HUDEP-2 (cell line): ENCODE measurements around the gene NIPBL.
A peak's percentile ranks its signal among the peaks of the same experiment; 100 is the strongest.
"Not testable (repeated sequence)": the region's sequence is repeated elsewhere in the genome, so short reads cannot be mapped to it uniquely, and the experiment has no call there.

ENCODE experiments used
- DNase-seq, 76 experiments: peaks; one replicate each; lab custom pipeline; 2025; ENCODE audit not compliant: unreplicated experiment in 76 of 76; lab: John Stamatoyannopoulos, UW

The NIPBL gene

DNA sequence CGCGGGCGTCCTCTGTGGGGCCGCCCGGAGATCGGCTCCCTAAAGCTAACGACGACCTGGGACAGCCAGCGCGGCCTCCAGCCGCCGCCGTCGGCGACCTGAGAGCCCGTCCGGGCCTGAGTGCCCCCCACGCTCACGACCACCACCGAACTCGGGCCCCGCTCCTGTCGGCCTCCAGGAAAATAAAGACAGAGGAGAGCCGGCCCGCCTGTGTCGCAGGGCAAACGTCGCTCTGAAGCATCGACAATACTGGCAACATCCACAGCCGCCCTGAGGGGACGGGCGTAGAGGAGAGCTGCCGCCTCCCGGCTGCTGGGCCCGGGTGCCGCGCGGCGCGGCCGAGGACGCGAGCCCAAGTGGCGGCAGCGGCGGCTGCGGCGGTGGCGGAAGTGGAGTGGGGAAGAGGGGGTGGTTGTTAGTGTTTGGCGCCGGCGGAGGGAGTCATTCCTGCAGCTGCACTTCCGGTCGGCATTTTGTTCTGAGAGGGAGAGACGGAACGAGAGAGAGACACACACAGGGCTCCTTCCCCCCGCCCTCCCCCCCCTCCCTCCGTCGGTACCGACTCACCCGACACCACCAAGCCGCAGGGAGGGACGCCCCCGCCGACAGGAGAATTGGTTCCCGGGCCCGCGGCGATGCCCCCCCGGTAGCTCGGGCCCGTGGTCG is at the start of gene NIPBL:
Gene NIPBL (plus strand): TSS at position 471 of the 666 bp plus-strand sequence. CDS start 76,928 bp downstream, outside the sequence.
- peak in 75 of 76 experiments; percentile 29 to 91 (median 82) for DNase-seq

GRCh38 chr5:36832274-36832673 is 44.3 kb upstream of the NIPBL start:
- DNase-seq = no peak

DNA sequence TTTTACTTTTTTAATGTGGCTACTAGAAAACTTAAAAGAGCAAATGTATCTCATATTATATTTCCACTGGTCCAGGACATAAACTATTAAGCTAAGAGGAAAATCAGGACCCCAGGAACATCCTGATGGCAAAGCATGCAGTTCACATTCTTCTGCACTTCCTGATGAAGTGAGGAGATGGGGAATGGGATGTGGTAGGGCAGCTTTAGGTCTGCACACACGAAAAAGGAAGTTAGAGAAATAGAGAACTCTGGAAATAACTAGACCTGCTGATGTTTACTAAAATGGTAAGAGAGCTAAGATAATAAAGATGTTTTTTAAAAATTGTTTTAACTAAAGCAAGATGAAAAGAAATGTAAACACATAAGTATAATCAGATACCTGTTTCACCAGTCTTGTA is 39.7 kb upstream of the NIPBL start:
- no peak for DNase-seq

- DNase-seq = no peak
Observed at GRCh38 chr5:36839489-36840476, 36.8 kb upstream of the NIPBL start.

DNA sequence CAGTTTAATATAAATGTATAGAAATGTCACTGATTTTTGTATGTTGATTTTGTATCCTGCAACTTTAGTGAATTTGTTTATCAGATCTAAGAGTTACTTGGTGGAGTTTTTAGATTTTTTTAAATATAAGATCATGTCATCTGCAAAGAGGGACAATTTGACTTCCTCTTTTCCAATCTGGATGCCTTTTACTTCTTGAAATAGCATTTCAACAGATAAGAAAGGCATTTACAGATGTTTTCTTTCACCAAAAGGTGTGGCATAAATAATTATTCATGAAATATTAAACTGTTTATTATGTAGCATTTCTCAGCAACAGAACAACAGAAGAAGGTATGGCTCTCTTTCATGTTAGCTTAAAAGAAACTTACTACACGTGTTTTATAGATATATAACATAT is 34.9 kb upstream of the NIPBL start:
- DNase-seq = no peak

GRCh38 chr5:36842087-36842486 is 34.5 kb upstream of the NIPBL start:
- no peak for DNase-seq

DNA sequence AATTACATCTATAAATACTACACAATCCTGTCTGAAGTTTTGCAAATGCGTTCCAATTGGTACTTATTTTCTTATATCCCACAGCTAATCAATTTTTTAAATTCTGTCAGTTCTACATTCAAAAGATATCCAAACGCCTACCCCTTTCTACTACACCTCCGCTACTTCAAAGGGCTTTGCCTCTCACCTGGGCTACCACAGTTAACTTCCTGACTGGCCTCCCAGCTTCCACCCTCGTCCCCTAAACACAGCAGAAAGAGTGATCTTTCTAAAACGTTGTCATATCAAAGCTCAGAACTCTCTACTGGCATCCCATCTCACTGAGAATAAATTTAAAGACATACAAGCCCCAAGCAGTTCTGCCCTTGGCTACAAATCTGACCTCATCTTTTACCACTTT is 32.3 kb upstream of the NIPBL start:
- DNase-seq = no peak

- not testable (repeated sequence) for DNase-seq
Observed at GRCh38 chr5:36848545-36848944, 28.0 kb upstream of the NIPBL start.

GRCh38 chr5:36852903-36853302 is 23.7 kb upstream of the NIPBL start:
- DNase-seq = not testable (repeated sequence)

DNA sequence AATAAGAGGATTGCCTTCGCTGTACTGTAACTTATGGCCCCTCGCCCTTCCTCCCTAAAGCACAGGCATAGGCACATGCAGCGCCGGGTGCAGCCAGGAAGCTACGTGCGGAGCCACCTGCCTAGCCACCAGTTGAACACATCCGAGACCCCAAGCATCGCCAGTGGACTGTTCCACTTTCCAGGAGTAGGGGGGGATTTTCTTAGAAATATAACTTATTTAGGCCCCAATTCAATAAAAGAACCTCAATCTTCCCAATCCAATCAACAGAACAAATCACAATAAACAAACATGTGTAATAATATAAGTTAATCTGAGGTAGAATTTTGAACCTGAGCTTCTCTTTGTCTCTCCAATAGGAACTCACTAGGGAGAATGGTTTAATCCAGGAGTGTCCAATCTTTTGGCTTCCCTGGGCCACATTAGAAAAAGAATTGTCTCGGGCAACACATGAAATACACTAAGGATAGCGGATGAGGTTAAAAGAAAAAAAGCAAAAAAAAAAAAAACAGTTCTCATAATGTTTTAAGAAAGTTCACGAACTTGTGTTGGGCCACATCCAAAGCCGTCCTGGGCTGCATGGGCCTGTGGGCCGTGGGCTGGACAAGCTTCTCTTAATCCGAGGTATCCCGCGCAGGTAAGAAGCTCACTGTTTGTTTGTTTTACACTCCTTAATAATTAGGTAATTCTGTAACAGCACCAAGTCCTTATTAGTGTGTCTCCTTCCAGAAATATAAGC is 22.0 kb upstream of the NIPBL start:
- no peak for DNase-seq

- DNase-seq = no peak
Observed at GRCh38 chr5:36855141-36855495, 21.5 kb upstream of the NIPBL start.

- DNase-seq = no peak
Observed at GRCh38 chr5:36861871-36862270, 14.7 kb upstream of the NIPBL start.

DNA sequence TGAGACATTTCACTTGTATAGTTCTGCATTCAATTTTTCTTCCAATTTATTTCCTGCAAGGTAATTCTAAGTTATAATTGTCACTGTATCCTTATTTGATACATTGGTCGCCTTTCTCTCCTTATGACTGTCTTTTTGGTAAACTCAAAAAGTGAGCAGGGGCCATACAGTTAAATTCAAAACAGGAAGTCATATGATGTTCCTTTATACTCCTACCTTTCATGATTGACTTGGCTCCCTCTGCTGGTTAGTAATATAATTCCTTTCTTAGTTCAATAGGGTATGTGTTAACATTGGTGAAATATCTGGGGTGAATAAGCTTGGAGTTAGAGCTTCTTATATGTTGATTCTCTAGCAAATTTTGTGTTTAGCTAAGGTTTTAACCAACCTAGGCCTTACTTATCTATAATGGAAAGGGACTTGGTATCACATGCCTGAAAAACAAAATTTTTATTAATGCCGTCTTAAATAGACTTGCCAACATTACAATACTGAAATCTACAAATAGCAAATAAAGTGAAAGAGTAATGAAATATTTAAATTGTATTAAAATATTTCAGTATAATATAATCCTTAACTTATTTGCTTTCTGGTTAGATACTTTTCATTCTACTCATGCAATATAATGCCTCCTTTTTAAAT is 6.0 kb upstream of the NIPBL start:
- DNase-seq = peak in 36 of 76 experiments; percentile 7 to 80 (median 60)

- DNase-seq = peak in 4 of 76 experiments; percentile 11 to 29 (median 26)
Observed at GRCh38 chr5:36874465-36874864, 2.1 kb upstream of the NIPBL start.

- DNase-seq = peak in 71 of 76 experiments; percentile 4 to 73 (median 43)
Observed at GRCh38 chr5:36875051-36875789, 1.3 kb upstream of the NIPBL start.

GRCh38 chr5:36875790-36876298 is 725 bp upstream of the NIPBL start:
- DNase-seq = peak in 69 of 76 experiments; percentile 6 to 73 (median 57)

- DNase-seq = peak in 53 of 76 experiments; percentile 1 to 70 (median 35)
Observed at GRCh38 chr5:36876965-36877666, 547 bp downstream of the NIPBL start.

DNA sequence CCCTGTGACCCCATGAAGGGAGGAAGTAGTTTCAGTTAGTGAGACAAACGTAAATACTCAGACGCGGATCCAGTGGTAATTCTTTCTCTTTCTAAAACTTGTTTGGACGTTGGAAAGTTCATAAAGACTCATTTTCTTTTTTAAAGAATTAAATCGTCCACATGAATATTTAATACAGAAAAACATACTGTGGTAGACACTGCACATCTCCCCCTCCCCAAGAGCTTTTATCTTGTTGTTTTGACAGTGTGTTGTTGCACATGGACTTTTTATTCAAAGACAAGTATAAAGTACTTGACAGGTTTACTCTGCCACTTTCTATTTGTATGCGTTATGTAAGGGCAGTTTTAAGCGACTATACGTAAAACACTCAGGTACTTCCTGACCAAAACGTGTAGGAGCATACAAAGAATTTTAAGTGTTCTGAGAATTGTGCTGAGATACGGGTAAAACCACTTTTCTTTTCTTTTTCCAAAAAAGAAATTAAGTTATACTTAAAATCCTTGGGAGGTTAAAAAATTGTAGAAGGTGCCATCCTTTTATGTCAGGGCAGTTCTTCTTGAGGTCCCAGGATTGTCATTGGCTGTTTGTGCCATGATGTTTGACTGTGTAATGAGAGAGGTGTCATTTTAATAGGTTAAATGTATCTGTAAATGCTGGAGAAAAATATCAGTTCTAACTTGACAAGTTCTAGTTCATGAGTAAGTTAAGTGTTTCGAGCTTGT is 1.3 kb downstream of the NIPBL start:
- peak in 9 of 76 experiments; percentile 1 to 44 (median 16) for DNase-seq
